Islet precursor cell (in vitro differentiated cells): ENCODE results near the gene RCOR2.
"Not testable (repeated sequence)": the region's sequence is repeated elsewhere in the genome, so short reads cannot be mapped to it uniquely, and the experiment has no call there.

ENCODE experiments used
- DNase-seq: peaks from one replicate; pipeline ENCODE4 v3.0.0-alpha.2; 2018

Gene RCOR2

DNA sequence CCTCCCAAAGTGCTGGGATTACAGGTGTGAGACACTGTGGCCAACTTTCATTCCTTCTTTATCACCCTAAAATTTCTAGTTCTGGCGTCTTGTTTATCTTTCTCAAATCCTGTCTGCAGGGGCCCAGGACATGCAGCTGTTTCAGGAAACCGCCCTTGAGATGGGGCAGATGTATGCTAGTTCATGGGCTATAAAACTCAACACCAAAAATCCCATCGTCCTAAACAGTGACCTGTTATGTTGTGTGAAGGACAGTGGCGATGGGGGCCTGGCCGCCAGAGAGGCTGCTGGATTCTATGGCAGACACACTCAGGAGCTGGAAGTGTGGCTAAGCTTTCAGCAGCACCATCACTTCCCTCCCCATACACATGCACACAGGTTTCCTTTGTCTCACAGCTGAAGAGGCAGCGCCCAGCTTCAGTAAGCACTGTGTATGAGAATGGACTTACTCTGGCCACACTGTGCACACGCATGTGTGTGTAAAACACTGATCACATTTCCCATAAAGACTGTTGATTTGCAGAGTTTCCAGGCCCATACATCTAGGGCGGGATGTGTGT, 41.4 kb downstream of the RCOR2 start:
- DNase-seq = no peak

DNA sequence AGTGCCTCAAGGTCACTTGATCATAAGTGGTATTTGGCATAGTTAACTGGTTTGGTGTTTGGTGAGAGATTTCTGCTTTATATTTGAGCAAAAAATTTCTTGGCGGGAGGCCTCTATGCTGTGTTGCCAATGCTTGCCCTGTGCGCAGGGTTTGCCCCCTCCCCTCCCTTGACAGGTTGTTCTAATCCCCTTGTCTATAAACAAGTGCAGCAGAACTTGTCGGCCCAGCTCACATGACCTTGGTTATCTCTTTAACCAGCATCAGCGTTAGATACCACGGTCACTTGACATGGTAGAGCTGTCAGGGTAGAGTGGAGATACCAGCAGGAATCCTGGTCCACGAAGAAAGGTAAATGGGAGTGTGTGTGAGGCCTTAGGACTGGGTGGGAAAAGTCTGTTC, 42.5 kb downstream of the RCOR2 start:
- DNase-seq = no peak

DNA sequence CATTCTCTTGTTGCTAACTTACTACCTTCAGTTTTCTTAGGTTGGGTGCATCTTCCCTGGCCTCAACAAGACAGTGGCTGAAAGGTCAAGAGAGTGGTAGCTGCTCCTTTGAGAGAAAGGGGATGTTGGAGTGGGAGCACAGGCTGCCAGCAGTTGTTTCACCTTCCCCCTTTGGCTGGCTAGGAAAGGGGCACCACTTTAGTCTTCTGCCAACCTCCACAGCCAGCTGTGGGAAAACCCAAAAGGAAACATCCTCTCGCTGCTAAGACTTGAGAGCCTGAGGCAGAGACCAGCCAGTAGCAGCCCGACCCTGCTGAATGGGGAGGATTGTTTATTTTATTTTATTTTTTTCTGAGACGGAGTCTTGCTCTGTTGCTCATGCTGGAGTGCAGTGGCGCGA, 43.7 kb downstream of the RCOR2 start:
- DNase-seq = no peak

DNA sequence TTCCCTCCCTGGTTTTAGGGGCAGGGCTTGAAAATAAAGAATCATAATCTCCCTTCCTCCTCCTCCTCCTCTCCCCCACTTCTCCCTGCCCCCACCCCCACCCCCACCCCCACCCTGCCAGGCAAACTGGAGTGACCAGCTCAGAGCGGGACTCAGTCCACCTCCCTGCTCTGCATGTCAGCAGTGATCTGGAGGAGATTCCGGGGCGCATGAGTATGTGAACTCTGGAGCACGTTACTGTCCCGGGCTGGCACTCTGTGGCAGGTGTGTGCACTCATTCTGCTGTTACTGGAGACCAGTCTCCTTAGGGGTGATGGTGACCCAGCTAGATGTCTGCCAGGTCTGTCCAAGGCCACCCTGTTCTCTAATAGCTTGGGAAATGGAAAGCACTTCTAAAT, 44.2 kb downstream of the RCOR2 start:
- DNase-seq = no peak

DNA sequence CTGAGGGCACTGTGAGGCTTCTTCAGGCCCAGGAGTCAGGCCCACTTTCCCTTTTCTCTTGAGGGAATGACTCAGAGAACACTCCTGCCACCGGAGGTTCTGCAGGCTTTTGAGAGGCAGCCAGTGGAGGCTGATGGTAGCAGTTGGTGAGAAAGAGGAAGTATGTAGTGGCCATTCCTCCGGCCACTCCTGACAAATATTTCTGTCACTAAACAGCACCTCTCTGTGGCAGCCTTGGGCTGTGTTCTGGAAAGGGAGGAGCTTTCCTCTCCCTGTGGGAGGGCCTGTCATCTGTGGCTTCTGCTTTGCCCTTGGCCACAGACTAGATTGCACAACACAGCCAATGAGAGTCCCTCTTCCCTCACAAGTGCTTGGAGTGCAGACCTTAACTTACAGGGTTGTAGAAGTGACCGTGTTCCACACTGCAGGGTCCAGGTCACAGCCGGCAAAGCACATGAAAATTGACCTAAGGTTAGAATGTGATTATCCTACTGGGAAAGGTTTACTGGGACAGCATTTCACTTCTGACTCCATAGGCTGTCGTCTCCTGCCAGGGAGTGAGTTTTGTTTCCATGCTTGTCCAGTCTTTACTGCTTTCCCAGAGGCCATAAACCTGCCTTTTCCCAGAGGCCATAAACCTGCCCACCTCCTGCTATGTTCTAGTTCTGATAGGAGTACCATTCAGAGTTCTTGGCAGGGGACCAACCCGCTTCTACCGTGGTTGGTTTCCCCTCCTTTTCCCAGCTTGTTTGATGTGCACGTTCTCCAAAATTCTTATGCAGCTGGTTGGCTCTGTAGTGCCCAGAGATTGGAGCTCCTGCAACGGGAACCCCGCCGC, 44.8 kb downstream of the RCOR2 start:
- peak; percentile 98 for DNase-seq

DNA sequence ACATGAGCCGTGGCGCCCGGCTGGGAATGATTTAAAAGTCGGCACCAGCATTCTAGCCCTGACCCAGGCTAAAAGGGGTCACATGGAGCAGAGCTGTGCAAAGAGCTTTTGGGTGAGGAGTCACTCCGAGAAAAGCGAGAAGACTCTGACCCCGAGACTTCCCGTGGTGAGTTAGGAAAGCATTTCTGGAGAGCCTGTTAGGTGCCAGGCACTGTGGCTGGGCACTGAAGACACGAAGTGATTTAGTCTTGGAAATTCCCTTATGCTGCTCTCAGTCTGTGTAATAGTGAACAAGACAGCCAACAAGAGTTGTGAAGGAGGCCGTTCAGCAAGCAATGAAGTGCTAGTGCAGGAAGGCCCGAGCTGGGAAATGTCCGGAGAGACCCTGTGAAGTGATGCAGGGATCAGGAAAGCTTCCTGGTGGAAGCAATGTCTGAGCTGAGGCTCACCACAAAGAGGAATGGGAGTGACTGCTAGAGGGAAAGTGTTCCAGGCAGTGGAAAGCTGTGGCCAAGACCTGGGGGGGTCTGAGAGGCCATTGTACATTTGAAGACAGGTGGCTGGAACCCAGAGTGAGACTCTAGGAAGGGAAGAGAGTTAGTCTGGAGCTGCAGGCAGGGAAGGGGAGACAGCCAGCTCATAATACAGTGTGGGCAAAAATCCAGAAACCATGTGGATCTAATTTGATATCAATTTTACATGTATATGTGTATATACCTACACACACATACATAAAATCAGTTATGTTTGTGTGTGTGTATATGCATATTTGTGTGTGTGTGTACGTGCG, 46.4 kb downstream of the RCOR2 start:
- DNase-seq = no peak

DNA sequence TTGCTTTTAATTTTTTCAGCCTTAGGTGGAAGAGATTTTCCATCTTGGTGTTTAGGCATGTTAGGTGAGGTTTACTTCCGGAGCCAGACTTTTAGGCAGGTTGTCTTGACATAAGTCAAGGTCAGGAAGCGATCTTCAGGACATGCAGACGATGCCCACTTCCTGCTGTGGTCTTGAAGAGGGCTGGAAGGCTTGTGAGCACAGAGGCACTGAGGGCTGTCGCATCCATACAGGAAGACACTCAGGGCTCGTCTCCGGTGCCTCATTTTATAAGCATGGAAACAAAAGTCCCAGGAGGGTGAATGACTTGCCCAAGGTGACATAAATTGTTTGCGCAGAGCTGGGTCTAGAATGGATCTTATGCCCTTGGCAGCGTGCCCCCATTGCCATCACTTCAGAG, 47.3 kb downstream of the RCOR2 start:
- DNase-seq = no peak

DNA sequence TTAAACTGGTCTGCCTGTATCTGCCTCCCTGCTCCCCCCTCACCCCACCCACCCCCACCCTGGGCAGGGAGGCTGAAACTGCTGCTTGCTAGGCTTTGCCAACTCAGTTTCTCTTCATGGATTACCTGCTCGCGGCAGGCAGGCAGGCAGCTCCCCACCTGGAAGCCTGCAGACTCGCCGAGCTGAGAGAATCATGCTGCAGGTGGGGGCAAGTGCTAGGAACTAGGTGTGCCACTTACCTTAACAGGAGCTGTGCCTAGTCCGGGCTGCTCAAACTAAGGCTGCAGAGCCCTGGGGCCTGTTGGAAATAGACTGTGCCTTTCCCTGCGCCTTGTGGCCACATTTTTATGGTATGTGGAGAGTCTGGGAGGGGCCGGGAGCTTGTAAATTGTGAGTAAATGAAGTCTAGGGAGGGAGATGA, 47.8 kb downstream of the RCOR2 start:
- DNase-seq = peak; percentile 63

DNA sequence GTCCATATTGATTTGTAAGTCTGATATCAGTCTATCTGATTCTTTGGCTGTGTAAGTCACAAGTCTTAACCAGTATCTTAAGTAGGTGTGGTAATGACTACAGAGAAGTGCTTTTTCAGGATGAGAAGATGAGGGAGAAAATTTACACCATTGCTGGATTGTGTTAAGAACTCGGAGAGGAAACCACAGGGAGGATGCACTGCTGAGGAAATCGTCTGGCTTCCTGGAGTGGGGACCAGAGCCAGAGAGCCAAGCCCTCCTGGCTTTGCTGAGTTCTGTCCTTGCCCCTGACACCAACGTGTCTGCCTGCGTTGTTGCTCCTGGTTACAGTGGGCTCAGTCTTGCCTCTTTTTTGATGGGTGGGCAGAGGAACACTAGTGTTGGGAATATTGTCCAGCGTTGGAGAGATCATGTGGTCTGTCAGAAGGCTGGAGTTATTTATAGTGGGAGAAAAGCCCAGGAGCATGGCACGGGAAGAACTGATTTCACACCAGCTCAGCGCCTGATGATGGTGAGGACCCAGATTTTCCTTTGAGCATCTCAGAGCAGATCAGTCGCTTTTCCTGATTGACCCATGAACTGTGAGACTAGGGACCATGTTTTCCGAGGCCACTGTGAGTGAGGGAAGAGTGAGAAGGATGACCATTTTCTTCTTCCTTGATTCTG, 48.4 kb downstream of the RCOR2 start:
- no peak for DNase-seq

DNA sequence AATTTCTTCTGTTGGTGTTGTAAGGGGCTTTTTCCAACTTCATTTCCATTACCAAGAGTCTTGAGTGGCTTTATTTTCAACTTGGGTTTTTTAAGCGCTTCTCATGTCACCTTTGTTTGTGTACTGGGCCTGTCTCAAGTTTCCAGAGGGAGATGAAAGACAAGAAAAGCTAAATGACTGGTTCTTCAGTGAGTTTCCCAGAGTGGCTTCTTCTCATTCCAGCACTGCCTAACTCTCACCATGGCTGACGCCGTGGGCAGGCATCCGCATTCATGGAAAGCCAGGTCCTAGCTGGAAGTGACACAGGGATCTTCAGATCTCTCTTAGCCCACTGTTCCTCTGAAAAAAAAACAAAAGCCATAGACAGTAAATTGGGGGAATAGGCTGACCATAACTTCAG, 49.5 kb downstream of the RCOR2 start:
- DNase-seq = no peak

DNA sequence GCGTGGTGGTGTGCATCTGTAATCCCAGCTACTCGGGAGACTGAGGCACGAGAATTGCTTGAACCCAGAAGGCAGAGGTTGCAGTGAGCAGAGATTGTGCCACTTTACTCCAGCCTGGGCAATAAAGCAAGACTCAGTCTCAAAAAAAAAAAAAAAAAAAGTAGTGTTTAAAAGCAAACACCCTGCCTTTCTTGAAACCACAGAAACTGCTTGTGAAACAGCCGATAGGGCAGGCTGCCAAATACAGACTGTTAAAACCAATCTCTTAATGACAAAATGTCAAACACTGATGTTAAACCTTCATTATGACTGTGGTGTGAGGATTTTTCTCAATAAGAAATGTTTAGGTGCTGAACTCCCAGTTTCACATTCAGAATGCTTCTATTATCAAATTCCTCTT, 50.8 kb downstream of the RCOR2 start:
- DNase-seq = no peak

DNA sequence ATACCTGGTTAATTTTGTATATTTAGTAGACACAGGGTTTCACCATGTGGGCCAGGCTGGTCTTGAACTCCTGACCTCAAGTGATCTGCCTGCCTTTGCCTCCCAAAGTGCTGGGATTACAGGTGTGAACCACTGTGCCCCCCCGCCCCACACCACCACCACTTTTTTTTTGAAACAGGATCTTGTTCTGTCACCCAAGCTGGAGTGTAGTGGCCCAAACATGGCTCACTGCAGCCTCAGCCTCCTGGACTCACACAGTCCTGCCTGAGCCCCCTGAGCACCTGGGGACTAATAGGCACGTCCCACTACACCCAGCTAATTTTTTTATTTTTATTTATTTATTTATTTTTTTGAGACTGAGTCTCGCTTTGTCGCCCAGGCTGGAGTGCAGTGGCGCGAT, 53.3 kb downstream of the RCOR2 start:
- DNase-seq = not testable (repeated sequence)

DNA sequence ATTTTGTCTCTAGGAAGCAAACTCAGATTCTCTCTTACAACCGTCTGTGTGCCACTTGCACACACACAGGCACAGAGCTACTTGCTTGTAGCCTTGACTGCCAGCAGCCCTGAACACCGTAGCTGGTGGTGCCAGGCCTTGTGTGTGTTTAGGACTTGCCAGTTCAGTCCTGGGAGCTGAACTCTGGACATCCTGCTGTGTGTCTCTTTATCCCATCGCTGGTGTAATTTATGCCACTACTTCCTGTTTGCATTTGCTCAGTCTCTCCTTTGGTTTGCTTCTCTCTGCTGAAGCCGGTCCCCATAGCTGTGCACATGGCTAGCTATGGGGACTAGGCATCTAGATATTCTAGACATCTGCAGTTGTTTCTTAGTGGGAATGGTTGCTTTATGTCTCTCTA, 54.0 kb downstream of the RCOR2 start:
- no peak for DNase-seq
